HEK293 (cell line): Measurements from ENCODE around the gene ARMC8.

ENCODE experiments used
- CTCF ChIA-PET: fragments of 350-600 bp; formaldehyde crosslinking; extraction: SDS; loops from one replicate; lab custom pipeline; 2021; ENCODE audit warnings: antibody characterized with exemption; lab: Yijun Ruan, JAX
- POLR2A ChIA-PET: fragments of 300-600 bp; formaldehyde crosslinking; extraction: SDS; loops from one replicate; lab custom pipeline; 2020; ENCODE audit warnings: antibody characterized with exemption, inconsistent platforms; lab: Yijun Ruan, JAX
- H3K27ac ChIP-seq: fragments of 200-500 bp; sonication (Bioruptor generic); 2 replicates; pipeline ENCODE4 v1.5.1; 2014; ENCODE audit warnings: low read depth, low read length, control low read depth, inconsistent platforms; ENCODE audit errors: extremely low read depth
- H3K36me3 ChIP-seq, 2 experiments: fragments of 200-500 bp in 1 of 2; sonication (Bioruptor generic) in 1 of 2; 1 replicate in 1 of 2; 2 replicates in 1 of 2; pipeline ENCODE4 v1.5.1; 2014 to 2017; ENCODE audit warnings: inconsistent platforms in 2 of 2, low read length in 2 of 2; ENCODE audit not compliant: control insufficient read depth in 2 of 2, insufficient read depth in 1 of 2
- H3K4me1 ChIP-seq: fragments of 200-500 bp; sonication (Bioruptor generic); 2 replicates; pipeline ENCODE4 v1.5.1; 2014; ENCODE audit warnings: mild to moderate bottlenecking, low read length, inconsistent platforms; ENCODE audit not compliant: control insufficient read depth, insufficient read depth
- H3K4me3 ChIP-seq: 2 replicates; pipeline ENCODE4 v1.5.1; 2011; ENCODE audit warnings: low read depth, mild to moderate bottlenecking, control low read depth, low read length, moderate library complexity
- H3K9me3 ChIP-seq: fragments of 200-500 bp; sonication (Bioruptor generic); 2 replicates; pipeline ENCODE4 v1.5.1; 2014; ENCODE audit warnings: low read depth, low read length, inconsistent platforms; ENCODE audit not compliant: control insufficient read depth, insufficient read depth
- BCL11B ChIP-seq: fragments of 450-650 bp; formaldehyde crosslinking; IDR thresholded peaks from 2 replicates; pipeline ENCODE4 v1.5.1; 2016; ENCODE audit warnings: low read depth, missing biosample characterization, missing genetic modification characterization
- HOXA7 ChIP-seq: sonication (generic); formaldehyde crosslinking; IDR thresholded peaks from 2 replicates; pipeline ENCODE4 v1.8.1; 2022; ENCODE audit warnings: missing genetic modification reagents, borderline replicate concordance
- HOXD13 ChIP-seq: sonication (generic); formaldehyde crosslinking; IDR thresholded peaks from 2 replicates; pipeline ENCODE4 v1.8.0; 2022; ENCODE audit warnings: missing genetic modification reagents, borderline replicate concordance
- RBAK ChIP-seq: fragments of 450-650 bp; formaldehyde crosslinking; IDR thresholded peaks from 2 replicates; pipeline ENCODE4 v1.5.1; 2016; ENCODE audit warnings: missing biosample characterization, missing genetic modification characterization
- REST ChIP-seq: fragments of 450-650 bp; formaldehyde crosslinking; IDR thresholded peaks from 2 replicates; pipeline ENCODE4 v1.5.1; 2016; ENCODE audit warnings: missing biosample characterization, missing genetic modification characterization
- SP3 ChIP-seq: fragments of 450-650 bp; formaldehyde crosslinking; IDR thresholded peaks from 2 replicates; pipeline ENCODE4 v1.5.1; 2016; ENCODE audit warnings: missing biosample characterization, missing genetic modification characterization
- WT1 ChIP-seq: fragments of 450-650 bp; formaldehyde crosslinking; IDR thresholded peaks from 2 replicates; pipeline ENCODE4 v1.5.1; 2016; ENCODE audit warnings: missing biosample characterization, missing genetic modification characterization
- ZNF174 ChIP-seq: fragments of 450-650 bp; formaldehyde crosslinking; IDR thresholded peaks from 2 replicates; pipeline ENCODE4 v1.5.0; 2017; ENCODE audit warnings: missing biosample characterization, mild to moderate bottlenecking, missing genetic modification characterization
- ZNF202 ChIP-seq: fragments of 450-650 bp; formaldehyde crosslinking; IDR thresholded peaks from 2 replicates; pipeline ENCODE4 v1.5.1; 2016; ENCODE audit warnings: missing biosample characterization, missing genetic modification characterization, borderline replicate concordance
- ZNF513 ChIP-seq: fragments of 450-650 bp; IDR thresholded peaks from 2 replicates; pipeline ENCODE4 v1.5.1; 2018; ENCODE audit warnings: missing biosample characterization, missing genetic modification characterization
- ZNF514 ChIP-seq: fragments of 450-650 bp; formaldehyde crosslinking; IDR thresholded peaks from 2 replicates; pipeline ENCODE4 v1.5.1; 2016; ENCODE audit warnings: missing biosample characterization, missing genetic modification characterization
- ZNF530 ChIP-seq: fragments of 450-650 bp; formaldehyde crosslinking; IDR thresholded peaks from 2 replicates; pipeline ENCODE4 v1.5.1; 2016; ENCODE audit warnings: low read depth, missing biosample characterization, missing genetic modification characterization
- ZNF670 ChIP-seq: fragments of 450-650 bp; formaldehyde crosslinking; IDR thresholded peaks from 2 replicates; pipeline ENCODE4 v1.5.1; 2016; ENCODE audit warnings: missing biosample characterization, missing genetic modification characterization, low read depth
- ZNF791 ChIP-seq: fragments of 450-650 bp; formaldehyde crosslinking; IDR thresholded peaks from 2 replicates; pipeline ENCODE4 v1.5.1; 2016; ENCODE audit warnings: missing biosample characterization, missing genetic modification characterization
- TF ChIP-seq, protein P1 (sequence below): fragments of 450-650 bp; formaldehyde crosslinking; IDR thresholded peaks from 2 replicates; pipeline ENCODE4 v1.5.1; 2016; ENCODE audit warnings: missing biosample characterization, missing genetic modification characterization
- TF ChIP-seq, protein P2 (sequence below): fragments of 450-650 bp; formaldehyde crosslinking; IDR thresholded peaks from 2 replicates; pipeline ENCODE4 v1.5.1; 2016; ENCODE audit warnings: missing biosample characterization, missing genetic modification characterization, borderline replicate concordance
- TF ChIP-seq, protein P3 (sequence below): fragments of 450-650 bp; formaldehyde crosslinking; IDR thresholded peaks from 2 replicates; pipeline ENCODE4 v1.5.1; 2016; ENCODE audit warnings: missing biosample characterization, missing genetic modification characterization
- TF ChIP-seq, protein P4 (sequence below): fragments of 450-650 bp; formaldehyde crosslinking; IDR thresholded peaks from 2 replicates; pipeline ENCODE4 v1.5.1; 2016; ENCODE audit warnings: missing biosample characterization, missing genetic modification characterization, borderline replicate concordance
- TF ChIP-seq, protein P5 (sequence below): sonication (generic); formaldehyde crosslinking; IDR thresholded peaks from 2 replicates; pipeline ENCODE4 v1.8.1; 2022; ENCODE audit warnings: mild to moderate bottlenecking, moderate library complexity, missing genetic modification reagents

The ARMC8 gene

DNA sequence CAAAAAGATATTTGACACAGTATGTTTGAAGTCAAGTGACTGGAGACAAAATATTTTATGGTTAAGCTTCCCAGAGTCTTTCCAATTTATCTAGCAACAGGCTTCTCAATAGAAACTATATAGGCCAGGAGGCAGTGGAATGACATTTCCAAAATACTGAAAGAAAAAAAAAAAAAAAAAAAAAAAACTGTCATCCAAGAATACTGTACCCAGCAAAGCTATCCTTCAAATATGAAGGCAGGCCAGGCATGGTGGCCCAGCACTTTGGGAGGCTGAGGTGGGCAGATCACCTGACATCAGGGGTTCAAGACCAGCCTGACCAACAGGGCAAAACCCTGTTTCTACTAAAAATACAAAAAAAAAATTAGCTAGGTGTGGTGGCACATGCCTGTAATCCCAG lies 121.7 kb downstream of the ARMC8 start (continued):
- TF ChIP-seq, protein P1, sequence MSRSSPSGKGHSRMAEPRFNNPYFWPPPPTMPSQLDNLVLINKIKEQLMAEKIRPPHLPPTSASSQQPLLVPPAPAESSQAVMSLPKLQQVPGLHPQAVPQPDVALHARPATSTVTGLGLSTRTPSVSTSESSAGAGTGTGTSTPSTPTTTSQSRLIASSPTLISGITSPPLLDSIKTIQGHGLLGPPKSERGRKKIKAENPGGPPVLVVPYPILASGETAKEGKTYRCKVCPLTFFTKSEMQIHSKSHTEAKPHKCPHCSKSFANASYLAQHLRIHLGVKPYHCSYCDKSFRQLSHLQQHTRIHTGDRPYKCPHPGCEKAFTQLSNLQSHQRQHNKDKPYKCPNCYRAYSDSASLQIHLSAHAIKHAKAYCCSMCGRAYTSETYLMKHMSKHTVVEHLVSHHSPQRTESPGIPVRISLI (tag by site-specific recombination): 0 out of 2 replicates have a peak, but pooled peaks have one; percentile 34

GRCh38 chr3:138310494-138310893 lies 123.4 kb downstream of the ARMC8 start:
- H3K27ac ChIP-seq: no peak overlapping the region
- CTCF ChIA-PET: interaction anchor here (0.6 kb wide), 1 partner anchor 185 kb away, joined by 6 read pairs; no protein-coding TSS in a partner anchor
- POLR2A ChIA-PET: no interaction called here
- TF ChIP-seq, protein P2, sequence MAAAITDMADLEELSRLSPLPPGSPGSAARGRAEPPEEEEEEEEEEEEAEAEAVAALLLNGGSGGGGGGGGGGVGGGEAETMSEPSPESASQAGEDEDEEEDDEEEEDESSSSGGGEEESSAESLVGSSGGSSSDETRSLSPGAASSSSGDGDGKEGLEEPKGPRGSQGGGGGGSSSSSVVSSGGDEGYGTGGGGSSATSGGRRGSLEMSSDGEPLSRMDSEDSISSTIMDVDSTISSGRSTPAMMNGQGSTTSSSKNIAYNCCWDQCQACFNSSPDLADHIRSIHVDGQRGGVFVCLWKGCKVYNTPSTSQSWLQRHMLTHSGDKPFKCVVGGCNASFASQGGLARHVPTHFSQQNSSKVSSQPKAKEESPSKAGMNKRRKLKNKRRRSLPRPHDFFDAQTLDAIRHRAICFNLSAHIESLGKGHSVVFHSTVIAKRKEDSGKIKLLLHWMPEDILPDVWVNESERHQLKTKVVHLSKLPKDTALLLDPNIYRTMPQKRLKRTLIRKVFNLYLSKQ (tag by site-specific recombination): no peak
- no peak for TF ChIP-seq HOXD13 (CRISPR knock-in tag)
- TF ChIP-seq REST (tag by site-specific recombination): no peak
- TF ChIP-seq, protein P3, sequence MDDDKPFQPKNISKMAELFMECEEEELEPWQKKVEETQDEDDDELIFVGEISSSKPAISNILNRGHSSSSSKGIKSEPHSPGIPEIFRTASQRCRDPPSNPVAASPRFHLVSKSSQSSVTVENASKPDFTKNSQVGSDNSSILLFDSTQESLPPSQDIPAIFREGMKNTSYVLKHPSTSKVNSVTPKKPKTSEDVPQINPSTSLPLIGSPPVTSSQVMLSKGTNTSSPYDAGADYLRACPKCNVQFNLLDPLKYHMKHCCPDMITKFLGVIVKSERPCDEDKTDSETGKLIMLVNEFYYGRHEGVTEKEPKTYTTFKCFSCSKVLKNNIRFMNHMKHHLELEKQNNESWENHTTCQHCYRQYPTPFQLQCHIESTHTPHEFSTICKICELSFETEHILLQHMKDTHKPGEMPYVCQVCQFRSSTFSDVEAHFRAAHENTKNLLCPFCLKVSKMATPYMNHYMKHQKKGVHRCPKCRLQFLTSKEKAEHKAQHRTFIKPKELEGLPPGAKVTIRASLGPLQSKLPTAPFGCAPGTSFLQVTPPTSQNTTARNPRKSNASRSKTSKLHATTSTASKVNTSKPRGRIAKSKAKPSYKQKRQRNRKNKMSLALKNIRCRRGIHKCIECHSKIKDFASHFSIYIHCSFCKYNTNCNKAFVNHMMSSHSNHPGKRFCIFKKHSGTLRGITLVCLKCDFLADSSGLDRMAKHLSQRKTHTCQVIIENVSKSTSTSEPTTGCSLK (tag by site-specific recombination): no peak
- TF ChIP-seq HOXA7 (CRISPR knock-in tag): no peak
- TF ChIP-seq SP3: no peak
- no peak for TF ChIP-seq RBAK (tag by site-specific recombination)
- TF ChIP-seq ZNF513 (tag by site-specific recombination): no peak
- TF ChIP-seq, protein P4, sequence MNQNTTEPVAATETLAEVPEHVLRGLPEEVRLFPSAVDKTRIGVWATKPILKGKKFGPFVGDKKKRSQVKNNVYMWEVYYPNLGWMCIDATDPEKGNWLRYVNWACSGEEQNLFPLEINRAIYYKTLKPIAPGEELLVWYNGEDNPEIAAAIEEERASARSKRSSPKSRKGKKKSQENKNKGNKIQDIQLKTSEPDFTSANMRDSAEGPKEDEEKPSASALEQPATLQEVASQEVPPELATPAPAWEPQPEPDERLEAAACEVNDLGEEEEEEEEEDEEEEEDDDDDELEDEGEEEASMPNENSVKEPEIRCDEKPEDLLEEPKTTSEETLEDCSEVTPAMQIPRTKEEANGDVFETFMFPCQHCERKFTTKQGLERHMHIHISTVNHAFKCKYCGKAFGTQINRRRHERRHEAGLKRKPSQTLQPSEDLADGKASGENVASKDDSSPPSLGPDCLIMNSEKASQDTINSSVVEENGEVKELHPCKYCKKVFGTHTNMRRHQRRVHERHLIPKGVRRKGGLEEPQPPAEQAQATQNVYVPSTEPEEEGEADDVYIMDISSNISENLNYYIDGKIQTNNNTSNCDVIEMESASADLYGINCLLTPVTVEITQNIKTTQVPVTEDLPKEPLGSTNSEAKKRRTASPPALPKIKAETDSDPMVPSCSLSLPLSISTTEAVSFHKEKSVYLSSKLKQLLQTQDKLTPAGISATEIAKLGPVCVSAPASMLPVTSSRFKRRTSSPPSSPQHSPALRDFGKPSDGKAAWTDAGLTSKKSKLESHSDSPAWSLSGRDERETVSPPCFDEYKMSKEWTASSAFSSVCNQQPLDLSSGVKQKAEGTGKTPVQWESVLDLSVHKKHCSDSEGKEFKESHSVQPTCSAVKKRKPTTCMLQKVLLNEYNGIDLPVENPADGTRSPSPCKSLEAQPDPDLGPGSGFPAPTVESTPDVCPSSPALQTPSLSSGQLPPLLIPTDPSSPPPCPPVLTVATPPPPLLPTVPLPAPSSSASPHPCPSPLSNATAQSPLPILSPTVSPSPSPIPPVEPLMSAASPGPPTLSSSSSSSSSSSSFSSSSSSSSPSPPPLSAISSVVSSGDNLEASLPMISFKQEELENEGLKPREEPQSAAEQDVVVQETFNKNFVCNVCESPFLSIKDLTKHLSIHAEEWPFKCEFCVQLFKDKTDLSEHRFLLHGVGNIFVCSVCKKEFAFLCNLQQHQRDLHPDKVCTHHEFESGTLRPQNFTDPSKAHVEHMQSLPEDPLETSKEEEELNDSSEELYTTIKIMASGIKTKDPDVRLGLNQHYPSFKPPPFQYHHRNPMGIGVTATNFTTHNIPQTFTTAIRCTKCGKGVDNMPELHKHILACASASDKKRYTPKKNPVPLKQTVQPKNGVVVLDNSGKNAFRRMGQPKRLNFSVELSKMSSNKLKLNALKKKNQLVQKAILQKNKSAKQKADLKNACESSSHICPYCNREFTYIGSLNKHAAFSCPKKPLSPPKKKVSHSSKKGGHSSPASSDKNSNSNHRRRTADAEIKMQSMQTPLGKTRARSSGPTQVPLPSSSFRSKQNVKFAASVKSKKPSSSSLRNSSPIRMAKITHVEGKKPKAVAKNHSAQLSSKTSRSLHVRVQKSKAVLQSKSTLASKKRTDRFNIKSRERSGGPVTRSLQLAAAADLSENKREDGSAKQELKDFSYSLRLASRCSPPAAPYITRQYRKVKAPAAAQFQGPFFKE (tag by site-specific recombination): no peak
- no peak for TF ChIP-seq ZNF791
- TF ChIP-seq, protein P5, sequence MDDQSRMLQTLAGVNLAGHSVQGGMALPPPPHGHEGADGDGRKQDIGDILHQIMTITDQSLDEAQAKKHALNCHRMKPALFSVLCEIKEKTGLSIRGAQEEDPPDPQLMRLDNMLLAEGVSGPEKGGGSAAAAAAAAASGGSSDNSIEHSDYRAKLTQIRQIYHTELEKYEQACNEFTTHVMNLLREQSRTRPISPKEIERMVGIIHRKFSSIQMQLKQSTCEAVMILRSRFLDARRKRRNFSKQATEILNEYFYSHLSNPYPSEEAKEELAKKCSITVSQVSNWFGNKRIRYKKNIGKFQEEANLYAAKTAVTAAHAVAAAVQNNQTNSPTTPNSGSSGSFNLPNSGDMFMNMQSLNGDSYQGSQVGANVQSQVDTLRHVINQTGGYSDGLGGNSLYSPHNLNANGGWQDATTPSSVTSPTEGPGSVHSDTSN (CRISPR knock-in tag): no peak
- no peak for TF ChIP-seq ZNF174 (tag by site-specific recombination)
- TF ChIP-seq ZNF202 (tag by site-specific recombination): no peak
- no peak for TF ChIP-seq ZNF530
- no peak for TF ChIP-seq WT1 (tag by site-specific recombination)
- TF ChIP-seq ZNF514 (tag by site-specific recombination): no peak
- no peak for TF ChIP-seq BCL11B (tag by site-specific recombination)
- no peak for TF ChIP-seq ZNF670 (tag by site-specific recombination)

More at GRCh38 chr3:138310494-138310893, 123.4 kb downstream of the ARMC8 start:
- Histone ChIP-seq H3K9me3 (no peaks in the 10 kb centered on the region), H3K4me1 (no peaks in the 10 kb centered on the region), H3K36me3 (no peaks in the 10 kb centered on the region), H3K4me3 (no peak overlapping the region)
